ENCODE measurements around the gene GPSM1. TPM values are rescaled to one million over a fixed set of nuclear protein-coding genes. Genes with fewer than 3 reads are reported as not detected.

The GPSM1 gene
- total RNA-seq, 1 experiment from 2014 or later, result 24.7 TPM

- no CpG with 5 or more reads among the region's 16 CpGs for WGBS (ENCODE audit: extremely low coverage, insufficient read length, low lambda C conversion rate)
- H3K27ac Mint-ChIP-seq, result no peak overlapping the region
- Histone ChIP-seq H2BK12ac (ENCODE audit: insufficient read length, low read depth, low read length) (no peak overlapping the region), H4K20me1 (ENCODE audit: control insufficient read depth, insufficient read depth, insufficient read length) (no peaks in the 10 kb centered on the region), H3K9ac (ENCODE audit: extremely low read depth, insufficient read length, low read length) (no peak overlapping the region), H3K4me1 (ENCODE audit: insufficient read depth, low read length) (no peaks in the 10 kb centered on the region), H3K27ac (ENCODE audit: insufficient read length, low read depth, low read length) (no peak overlapping the region), H3T11ph (ENCODE audit: low read length) (no peak overlapping the region), H3K27me3 (ENCODE audit: insufficient read depth, low read length) (no peaks in the 10 kb centered on the region), H3K9me3 (ENCODE audit: control insufficient read depth, low read depth, low read length) (peaks cover 12% of the 10 kb centered on the region), H2AFZ (ENCODE audit: low read length) (no peak overlapping the region), H3K18ac (ENCODE audit: insufficient read length, low read depth, low read length) (no peak overlapping the region), H2BK20ac (ENCODE audit: low read depth, low read length, poor library complexity, severe bottlenecking) (no peak overlapping the region), H4K5ac (ENCODE audit: insufficient read length, low read depth, low read length) (no peak overlapping the region), H3K79me1 (ENCODE audit: insufficient read depth, low read depth, low read length, poor library complexity, severe bottlenecking) (no peaks in the 10 kb centered on the region), H3K56ac (ENCODE audit: insufficient read length, low read depth, low read length) (no peak overlapping the region), H4K8ac (replicated peaks; ENCODE audit: insufficient read length, low read depth, low read length) (no peak overlapping the region), H2AK5ac (ENCODE audit: insufficient read length, low read length) (no peak overlapping the region), H2BK120ac (ENCODE audit: low read depth, low read length, poor library complexity, severe bottlenecking) (no peak overlapping the region), H3K79me2 (ENCODE audit: insufficient read depth, low read length) (no peaks in the 10 kb centered on the region), H3K4ac (ENCODE audit: low read depth, low read length) (no peak overlapping the region), H3K4me2 (ENCODE audit: insufficient read depth, insufficient read length, low read length) (no peak overlapping the region), H3K23me2 (ENCODE audit: insufficient read length, low read depth, low read length, poor library complexity, severe bottlenecking) (no peaks in the 10 kb centered on the region), H4K91ac (ENCODE audit: insufficient read length, low read depth, low read length) (no peak overlapping the region), H2BK5ac (ENCODE audit: insufficient read length, low read length) (no peak overlapping the region), H2BK15ac (ENCODE audit: low read depth, low read length) (no peak overlapping the region), H3K14ac (ENCODE audit: insufficient read depth, low read length) (no peak overlapping the region), H3K23ac (ENCODE audit: insufficient read length, low read depth, low read length) (no peak overlapping the region)
- TF ChIP-seq, protein P1, sequence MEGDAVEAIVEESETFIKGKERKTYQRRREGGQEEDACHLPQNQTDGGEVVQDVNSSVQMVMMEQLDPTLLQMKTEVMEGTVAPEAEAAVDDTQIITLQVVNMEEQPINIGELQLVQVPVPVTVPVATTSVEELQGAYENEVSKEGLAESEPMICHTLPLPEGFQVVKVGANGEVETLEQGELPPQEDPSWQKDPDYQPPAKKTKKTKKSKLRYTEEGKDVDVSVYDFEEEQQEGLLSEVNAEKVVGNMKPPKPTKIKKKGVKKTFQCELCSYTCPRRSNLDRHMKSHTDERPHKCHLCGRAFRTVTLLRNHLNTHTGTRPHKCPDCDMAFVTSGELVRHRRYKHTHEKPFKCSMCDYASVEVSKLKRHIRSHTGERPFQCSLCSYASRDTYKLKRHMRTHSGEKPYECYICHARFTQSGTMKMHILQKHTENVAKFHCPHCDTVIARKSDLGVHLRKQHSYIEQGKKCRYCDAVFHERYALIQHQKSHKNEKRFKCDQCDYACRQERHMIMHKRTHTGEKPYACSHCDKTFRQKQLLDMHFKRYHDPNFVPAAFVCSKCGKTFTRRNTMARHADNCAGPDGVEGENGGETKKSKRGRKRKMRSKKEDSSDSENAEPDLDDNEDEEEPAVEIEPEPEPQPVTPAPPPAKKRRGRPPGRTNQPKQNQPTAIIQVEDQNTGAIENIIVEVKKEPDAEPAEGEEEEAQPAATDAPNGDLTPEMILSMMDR (conservative IDR thresholded peaks at IDR 0.05), result no peak
- no peaks in the 10 kb centered on the region for H3K36me3 Mint-ChIP-seq (ENCODE audit: insufficient read depth in 1 of 3, low read depth in 3 of 3)
- peaks cover 3% of the 10 kb centered on the region in 2 experiments; a peak in 3 of 4 replicates for H3K4me1 Mint-ChIP-seq
- no peak for DNase-seq
- H3K4me3 Mint-ChIP-seq, result no peak overlapping the region
- no peaks in the 10 kb centered on the region; the same call in 1 of the 2 replicates for H3K27me3 Mint-ChIP-seq (ENCODE audit: low read depth)
- no peaks in the 10 kb centered on the region for H3K9me3 Mint-ChIP-seq
Observed at GRCh38 chr9:136295055-136295454, 32.3 kb upstream of the GPSM1 start.
